LHCN-M2 (cell line): ENCODE data around the gene NXPE3. TPM values are rescaled to one million over a fixed set of nuclear protein-coding genes. Genes with fewer than 3 reads are reported as not detected.

ENCODE experiments used
- DNase-seq: peaks from one replicate; pipeline ENCODE4 v3.0.0-alpha.2; 2012; ENCODE audit warnings: low read depth
- total RNA-seq: library from RNA; depleted of rRNA; stranded (reverse); fragments of >200 nt; gene quantifications from 2 replicates; pipeline ENCODE4 v1.2.3, GENCODE V29; 2014

The NXPE3 gene
- total RNA-seq, 1 experiment from 2014 or later = 22.4 TPM

DNA sequence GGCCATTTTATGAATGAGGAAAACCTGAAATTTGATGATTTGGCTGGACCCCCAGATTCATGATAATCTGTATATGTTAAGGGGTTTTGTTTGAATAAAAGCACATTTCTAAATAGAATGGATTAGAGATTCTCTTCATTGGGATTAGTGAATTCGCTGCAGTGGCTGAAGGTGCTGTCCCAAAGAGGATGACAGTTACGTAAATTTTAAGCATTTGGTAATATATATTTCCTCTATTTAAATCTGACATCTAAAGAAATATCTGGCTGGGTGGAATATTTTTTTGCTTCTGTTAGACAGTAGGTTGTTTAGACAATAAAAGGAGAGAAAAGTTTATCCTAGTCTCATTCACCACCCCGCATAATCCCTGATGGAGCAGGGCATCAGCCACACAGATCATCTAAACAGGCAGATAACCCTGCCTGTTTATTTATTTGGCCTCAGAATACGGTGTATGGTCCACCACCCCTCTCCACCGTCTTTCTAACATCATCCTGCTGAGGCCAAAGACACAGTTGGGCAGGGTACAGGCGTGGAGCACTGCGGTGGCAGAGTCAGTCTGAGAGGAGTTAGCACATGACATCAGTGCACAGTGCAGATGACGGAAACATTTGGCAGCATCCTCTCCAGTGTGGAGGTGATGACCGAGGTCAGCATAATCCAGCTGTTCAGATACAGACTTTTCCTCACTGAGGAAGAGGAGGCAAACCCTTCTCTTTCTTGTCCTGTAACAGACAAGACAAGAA is 49.9 kb downstream of the NXPE3 start:
- DNase-seq = peak; percentile 77

DNA sequence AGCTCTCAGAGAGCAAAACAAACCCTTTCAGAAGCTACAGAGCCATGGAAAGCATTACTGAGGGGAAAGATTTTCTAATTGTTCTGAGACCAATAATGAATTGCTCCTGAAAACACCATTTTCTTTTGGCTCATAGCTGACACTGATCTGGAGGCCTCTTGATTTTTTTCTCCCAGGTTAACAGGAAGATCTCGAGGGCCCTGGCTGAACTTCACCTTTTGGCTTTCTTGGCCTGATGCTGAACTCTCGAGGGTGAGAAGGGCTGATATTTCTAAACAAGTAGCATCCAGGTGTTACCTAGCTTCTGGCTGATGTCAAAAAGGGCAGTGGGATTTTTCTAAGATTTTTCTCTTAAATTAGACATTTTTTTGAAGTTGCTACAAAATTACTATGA is 50.4 kb downstream of the NXPE3 start:
- no peak for DNase-seq

DNA sequence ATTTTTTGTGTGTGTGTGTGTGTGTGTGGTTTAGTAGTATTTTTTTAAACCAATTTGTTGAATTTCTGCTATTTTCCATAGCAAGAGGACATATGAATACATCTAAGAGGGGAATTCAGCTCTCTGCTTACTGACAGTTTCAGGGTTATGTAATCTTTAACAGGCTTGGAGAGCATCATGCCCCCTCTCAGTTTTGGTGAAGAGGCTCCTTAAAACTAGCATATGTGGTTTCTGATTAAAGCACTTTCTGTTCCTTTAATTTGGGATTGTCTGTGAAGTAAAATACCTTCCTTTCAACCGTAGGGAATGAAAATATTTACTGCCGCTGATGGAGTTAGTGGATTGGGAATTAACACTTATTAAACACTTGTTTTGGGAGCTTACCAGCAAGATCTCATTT is 50.9 kb downstream of the NXPE3 start:
- DNase-seq = no peak

GRCh38 chr3:101833446-101833974 is 54.5 kb downstream of the NXPE3 start:
- DNase-seq = no peak

DNA sequence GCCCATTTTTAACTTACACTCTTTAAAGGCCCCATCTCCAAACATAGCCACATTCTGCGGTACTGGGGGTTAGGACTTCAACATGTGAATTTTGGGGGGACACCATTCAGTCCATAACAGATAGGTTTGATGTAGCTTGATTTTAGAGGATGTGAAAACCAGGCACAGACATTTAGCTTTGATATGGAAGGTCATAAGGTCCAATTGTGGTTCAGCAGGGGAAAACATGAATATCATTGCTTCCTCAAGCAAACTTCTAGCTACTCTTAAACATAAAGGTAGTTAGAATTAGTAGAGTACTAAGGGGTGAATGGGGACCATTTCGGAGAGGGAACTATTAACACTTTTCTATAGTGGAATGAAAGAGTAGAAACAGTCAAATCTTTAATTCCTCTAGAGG is 56.7 kb downstream of the NXPE3 start:
- no peak for DNase-seq

DNA sequence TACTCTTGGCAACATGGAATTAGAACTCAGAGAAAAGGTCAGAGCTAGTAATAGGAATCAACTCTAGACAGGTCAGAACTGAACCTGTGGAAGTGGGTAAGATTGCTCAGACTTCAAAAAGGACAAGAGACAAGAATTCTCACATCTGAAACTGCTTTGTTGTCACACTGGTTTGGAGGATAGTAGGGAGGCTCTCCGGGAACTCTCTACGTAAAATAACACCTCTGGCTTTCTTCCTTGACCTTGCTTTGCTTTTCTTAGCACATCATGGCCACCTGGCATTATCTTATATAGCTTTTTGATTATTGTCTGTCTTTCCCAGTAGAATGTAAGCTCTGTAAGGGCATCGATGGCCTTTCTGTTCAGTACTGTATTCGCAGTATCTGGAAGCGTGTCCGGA is 57.1 kb downstream of the NXPE3 start:
- no peak for DNase-seq

GRCh38 chr3:101836652-101837598 is 57.9 kb downstream of the NXPE3 start:
- DNase-seq = peak; percentile 56

DNA sequence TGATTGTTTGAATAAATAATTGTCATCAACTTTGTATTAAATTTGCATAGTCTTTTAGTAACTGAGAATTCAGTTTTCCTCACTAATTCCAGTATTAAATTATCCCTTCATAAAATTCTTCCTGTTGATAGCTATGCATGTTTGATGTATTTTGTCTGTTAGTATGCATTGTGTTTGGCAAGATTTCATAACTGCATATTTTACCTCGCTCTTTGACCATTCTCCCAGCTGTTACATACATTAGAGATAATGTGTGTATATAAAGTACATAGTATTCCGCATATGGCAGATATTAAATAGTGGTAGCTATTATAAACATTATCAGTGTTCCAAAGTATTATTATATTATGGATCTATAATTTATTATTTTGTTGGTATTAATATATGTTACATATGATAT is 59.7 kb downstream of the NXPE3 start:
- no peak for DNase-seq

DNA sequence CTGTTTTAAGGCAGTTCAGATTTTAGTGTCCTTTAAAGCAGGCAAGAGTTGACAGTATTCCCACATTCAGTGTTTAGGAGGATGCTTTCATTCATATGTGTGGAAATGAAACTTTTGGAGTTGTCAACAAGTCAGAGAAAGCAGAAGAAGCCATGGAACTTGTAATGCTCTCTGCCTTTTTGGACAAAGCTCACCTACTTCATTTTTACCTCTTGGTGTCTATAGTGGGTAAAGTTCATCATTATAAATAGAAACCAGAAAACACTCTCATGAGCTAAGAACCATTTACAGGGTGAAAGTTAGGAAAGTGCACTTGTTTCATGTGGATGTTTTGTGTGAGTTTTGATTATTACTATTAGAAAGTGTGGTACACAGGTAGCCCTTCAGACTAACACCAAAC is 61.1 kb downstream of the NXPE3 start:
- no peak for DNase-seq

- peak; percentile 72 for DNase-seq
Observed at GRCh38 chr3:101842245-101842934, 63.4 kb downstream of the NXPE3 start.

DNA sequence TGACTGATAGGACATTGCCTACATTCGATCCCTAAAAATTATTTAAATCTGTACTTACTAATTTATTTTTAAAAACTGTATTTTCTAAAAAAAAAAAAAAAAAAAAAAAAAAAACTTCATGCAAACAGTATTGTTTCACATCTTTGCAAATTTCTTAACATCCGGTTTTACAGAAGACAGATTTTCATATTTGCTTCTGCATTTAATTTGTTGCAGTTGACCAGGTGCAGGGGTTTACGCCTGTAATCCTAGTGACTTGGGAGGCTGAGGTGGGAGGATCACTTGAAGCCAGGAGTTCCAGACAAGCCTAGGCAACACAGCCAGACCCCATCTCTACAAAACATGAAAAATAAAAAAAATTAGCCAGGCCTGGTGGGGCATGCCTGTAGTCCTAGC is 63.9 kb downstream of the NXPE3 start:
- no peak for DNase-seq

GRCh38 chr3:101845425-101845824 is 66.4 kb downstream of the NXPE3 start:
- DNase-seq = no peak

DNA sequence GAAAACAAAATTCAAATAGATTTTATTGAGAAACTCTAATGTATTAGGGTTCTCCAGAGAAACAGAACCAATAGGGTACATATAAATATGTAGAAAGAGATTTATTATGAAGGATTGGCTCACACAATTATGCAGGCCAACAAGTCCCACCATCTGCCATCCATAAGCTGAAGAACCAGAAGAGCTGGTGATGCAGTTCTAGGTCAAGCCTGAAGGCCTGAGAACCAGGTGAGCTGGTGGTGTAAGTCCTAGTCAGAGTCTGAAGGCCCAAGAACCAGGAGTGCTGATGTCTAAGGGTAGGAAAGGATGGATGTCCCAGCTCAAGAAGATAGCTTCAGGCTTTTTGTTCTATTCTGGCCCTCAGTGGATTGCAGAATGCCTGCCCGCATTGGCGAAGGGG is 67.7 kb downstream of the NXPE3 start:
- no peak for DNase-seq

DNA sequence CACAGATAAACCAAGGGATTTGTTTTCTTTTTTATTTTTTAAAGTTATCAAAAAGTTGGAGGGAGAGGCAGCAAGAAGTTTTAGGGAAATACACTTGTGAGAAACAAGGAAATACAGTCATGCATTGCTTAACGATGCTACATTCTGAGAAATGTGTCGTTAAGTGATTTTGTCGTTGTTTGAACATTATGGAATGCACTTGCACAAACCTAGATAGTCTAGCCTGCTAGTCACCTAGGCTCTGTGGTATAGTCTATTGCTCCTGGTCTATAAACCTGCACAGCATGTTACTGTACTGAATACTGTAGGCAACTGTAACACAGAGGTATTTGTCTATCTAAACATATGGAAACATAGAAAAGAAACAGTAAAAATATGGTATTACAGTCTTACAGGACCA is 68.3 kb downstream of the NXPE3 start:
- DNase-seq = no peak

DNA sequence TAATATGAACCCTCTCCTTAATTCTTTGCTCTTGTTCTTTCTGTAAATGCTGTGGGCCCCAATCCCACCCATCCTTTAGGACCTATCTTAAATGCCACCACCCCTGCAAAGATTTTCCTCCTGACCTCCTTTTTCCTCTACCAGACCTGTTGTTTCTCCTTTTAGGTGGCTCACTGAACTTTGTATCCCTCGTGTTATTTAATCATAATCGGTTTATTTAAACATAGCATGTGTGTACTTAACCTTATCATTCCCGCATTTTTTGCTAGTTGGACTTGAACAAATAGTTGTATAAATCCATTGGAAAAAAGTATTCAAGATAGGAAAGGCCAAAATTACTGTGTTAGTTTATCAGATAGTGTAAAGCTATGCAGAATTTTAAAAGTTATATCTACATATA is 69.3 kb downstream of the NXPE3 start:
- DNase-seq = no peak

GRCh38 chr3:101848754-101849713 is 70.0 kb downstream of the NXPE3 start, which contains the start of gene NFKBIZ:
Gene NFKBIZ (plus strand): TSS chr3:101849514. CDS start chr3:101849629, 115 bp downstream.
- DNase-seq = peak; percentile 93

- DNase-seq = no peak
Observed at GRCh38 chr3:101849714-101850245, 70.8 kb downstream of the NXPE3 start.

DNA sequence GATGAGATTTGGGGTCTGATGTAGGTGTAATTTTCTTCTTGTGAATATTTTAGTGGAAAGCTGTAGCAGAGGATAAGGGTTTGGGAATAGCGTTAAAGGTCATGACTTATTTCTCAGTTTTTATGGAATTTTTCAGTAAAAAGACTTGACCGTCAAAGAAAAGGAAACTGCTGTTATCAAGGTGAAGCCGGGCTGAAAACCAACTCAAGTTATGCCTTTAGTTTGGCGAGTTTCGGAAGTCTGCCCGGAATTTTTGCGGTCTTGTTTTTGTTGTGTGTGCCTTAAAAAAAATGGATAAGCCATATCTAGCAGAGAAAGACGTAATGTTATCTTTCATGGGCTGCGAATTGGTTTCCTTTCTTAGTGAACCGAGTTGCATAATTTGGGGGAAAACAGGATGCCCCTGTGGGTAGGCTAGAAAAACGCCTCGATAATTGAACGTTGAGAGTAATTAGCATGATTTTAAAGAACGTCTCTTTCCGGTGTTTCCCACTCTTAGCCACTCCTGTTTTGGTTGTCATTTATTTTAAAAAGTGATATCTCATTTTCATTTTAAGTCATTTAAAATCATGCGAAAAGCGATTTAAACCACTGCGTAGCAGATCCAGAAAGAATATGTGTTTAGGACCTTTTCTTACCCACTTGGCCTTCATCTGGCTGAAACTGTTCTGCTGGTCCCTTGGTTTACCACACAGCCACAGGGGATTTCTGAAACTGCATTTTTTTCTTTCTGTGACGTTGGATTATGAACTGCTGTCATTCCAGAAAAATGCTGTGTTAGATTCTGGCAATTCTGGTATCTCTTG is 71.4 kb downstream of the NXPE3 start:
- peak; percentile 70 for DNase-seq

DNA sequence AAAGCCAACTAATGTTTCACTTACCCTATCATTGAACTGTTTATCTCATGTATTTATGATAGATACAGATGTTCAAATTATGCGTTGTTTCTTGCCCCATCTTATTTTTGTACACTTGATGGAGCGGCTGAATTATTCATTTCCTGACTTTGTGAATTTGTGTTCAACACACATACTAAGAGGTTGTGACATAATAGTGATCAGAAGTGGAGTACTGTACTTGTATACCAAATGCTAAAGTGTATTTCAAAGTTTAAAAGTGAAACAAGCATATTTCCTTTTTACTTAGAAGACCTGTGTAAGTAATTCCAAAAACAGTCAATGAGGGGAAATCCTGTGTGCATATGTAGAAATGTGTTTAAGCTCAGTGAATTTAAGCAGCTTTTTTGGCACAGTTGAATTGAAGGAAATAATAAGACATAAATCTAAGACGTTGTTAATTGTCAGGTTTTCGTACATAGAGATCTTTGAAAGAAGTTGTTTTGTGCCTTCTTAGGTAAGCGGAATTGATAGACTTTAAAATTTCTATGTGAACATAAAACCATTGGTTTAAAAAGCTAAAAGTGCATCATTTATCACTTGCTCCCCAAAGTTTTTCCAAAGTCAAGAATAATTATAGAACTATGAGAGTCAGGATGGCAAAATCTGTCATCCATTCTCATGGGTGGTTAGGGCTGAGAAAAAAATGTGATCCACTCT is 72.2 kb downstream of the NXPE3 start:
- no peak for DNase-seq
